A673 (cell line): ENCODE results near the gene DAB1.

Experiments used
- EZH2 ChIP-seq: fragments of 200-600 bp; sonication (generic); IDR thresholded peaks from 2 replicates; pipeline ENCODE4 v1.6.1; 2017; ENCODE audit warnings: borderline replicate concordance, low read depth, mild to moderate bottlenecking, mixed read lengths, antibody characterized with exemption, low read length; ENCODE audit not compliant: poor library complexity, severe bottlenecking
- TF ChIP-seq, protein P1 (sequence below): fragments of 300-800, 200-600 bp; sonication (generic); conservative IDR thresholded peaks from 2 replicates; pipeline ENCODE4 v1.5.1; 2017; ENCODE audit warnings: low read depth, mild to moderate bottlenecking, antibody characterized with exemption, low read length, moderate library complexity, mixed read lengths

GRCh38 chr1:57208741-57209302, 215.0 kb downstream of the DAB1 start:
- TF ChIP-seq, protein P1, sequence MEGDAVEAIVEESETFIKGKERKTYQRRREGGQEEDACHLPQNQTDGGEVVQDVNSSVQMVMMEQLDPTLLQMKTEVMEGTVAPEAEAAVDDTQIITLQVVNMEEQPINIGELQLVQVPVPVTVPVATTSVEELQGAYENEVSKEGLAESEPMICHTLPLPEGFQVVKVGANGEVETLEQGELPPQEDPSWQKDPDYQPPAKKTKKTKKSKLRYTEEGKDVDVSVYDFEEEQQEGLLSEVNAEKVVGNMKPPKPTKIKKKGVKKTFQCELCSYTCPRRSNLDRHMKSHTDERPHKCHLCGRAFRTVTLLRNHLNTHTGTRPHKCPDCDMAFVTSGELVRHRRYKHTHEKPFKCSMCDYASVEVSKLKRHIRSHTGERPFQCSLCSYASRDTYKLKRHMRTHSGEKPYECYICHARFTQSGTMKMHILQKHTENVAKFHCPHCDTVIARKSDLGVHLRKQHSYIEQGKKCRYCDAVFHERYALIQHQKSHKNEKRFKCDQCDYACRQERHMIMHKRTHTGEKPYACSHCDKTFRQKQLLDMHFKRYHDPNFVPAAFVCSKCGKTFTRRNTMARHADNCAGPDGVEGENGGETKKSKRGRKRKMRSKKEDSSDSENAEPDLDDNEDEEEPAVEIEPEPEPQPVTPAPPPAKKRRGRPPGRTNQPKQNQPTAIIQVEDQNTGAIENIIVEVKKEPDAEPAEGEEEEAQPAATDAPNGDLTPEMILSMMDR: no peak
- TF ChIP-seq EZH2: no peak
